Measurements from ENCODE around the gene DTD1.
"Not testable (repeated sequence)": the region's sequence is repeated elsewhere in the genome, so short reads cannot be mapped to it uniquely, and the experiment has no call there.

DTD1 gene

GRCh38 chr20:18739751-18740166, 151.9 kb downstream of the DTD1 start:
- DNase-seq (ENCODE audit: low spot score), result no peak

DNA sequence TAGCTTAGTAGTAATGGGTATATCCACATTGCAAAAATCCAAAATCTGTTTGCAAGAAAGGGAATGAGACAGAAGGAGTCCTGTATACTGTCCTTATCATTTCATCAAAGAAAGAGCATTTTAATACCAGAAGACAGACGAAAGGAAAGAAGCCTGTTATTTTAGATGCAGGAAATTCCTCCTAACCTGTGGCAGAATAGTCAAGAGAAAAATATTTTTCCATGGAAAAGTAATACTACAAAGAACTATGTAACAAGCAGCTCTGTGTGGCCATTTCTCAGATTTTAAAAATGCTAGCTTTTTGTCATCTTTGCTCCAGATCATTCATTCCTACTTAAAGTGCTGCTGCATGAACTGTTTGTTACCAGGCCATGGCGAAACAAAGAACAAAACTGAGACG, 152.9 kb downstream of the DTD1 start:
- no peak for DNase-seq (ENCODE audit: low spot score)

DNA sequence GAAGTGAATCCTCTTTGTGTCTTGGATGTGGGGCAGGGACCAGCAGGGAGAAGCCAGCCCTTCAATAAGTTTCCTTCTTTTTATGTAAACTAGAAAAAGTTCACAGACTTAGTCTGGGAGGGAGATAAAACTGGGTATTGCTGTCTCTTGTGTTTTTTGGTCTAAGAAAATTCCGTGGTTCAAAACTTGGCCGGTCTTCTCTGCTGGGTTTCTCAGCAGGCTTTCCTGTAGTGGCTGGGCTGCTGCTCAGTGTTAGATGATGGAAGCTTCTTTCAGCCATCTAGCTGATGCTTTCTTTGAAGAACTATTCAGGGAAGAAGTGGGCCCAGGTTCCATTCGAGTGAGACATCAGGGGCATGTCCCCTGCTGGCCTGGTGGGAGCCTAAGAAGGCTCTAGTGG, 155.0 kb downstream of the DTD1 start:
- DNase-seq (ENCODE audit: low spot score), result no peak

DNA sequence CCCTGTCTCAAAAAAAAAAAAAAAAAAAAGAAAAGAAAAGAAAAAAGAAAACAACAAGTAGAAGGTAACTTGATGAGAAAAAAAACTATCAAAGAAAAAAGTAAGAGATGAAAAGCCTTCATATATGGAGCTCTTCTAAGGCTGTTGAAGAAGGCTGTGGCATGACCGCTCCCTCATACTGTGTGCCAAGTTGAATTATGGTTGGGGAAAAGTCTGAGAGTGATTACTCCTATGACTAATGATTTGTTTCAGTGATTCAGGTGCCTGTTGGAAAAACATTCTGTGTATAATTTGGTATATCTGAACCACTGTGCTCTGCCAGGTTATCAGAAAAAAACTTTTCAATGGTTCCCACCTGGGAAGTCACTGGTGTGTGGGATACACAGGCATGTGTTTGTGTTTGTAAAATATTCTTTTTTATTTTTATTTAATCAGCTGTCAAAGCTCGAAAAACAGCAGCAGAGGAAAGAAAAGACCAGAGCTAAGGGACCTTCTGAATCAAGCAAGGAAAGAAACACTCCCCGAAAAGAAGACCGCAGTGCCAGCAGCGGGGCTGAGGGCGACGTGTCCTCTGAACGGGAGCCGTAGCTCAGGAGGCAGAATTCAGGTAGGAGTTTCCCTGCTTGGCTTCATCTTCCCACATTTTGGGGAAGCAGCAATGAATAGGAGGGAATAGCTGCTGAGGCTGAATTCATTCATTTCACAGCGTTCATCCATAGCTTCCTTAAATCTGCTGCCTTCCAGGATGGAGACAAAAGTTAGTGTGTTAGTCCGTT, 156.0 kb downstream of the DTD1 start:
- DNase-seq (ENCODE audit: low spot score), result no peak

- DNase-seq (ENCODE audit: low spot score), result no peak
Observed at GRCh38 chr20:18747090-18747489, 159.2 kb downstream of the DTD1 start.

DNA sequence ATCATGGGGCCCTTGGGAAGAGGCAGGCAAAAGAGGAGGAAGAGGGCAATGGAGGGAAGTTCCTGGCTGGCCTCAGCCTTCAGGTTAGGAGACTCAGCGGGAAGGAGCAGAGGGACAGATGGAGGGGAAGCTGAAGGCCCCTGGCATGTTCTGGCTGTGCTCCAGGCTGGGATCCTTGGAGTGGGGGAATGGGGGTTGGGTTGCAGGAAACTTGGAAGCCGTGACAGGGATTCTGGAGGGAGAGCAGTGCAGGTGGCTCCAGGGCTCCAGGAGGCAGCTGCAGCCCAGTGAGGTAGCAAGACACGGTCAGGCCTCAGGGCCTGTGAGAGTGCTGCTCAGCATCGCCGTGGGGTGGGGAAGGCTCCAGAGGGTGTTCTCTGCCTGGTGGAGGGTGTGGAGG, 161.1 kb downstream of the DTD1 start:
- DNase-seq (ENCODE audit: low spot score), result no peak

DNA sequence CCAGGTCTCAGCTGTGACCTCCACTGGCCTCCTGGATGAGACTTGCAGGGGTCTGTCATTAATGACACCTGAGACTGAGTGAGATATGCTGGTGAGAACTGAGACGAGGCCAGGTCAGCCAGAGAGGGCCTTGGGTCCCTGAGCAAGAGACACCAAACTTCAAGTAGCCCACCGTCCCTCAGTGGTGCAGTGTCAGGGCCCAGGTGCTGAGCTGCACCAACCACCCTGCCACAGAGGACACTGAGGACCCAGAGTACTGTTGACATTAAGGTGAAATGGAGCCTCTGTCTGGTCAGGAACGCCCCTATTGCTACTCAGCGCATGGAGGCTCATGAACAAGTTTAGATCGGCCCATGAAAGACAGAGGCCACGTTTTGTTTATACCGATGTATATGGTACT, 161.7 kb downstream of the DTD1 start:
- no peak for DNase-seq (ENCODE audit: low spot score)

- DNase-seq (ENCODE audit: low spot score), result no peak
Observed at GRCh38 chr20:18750735-18751134, 162.9 kb downstream of the DTD1 start.

DNA sequence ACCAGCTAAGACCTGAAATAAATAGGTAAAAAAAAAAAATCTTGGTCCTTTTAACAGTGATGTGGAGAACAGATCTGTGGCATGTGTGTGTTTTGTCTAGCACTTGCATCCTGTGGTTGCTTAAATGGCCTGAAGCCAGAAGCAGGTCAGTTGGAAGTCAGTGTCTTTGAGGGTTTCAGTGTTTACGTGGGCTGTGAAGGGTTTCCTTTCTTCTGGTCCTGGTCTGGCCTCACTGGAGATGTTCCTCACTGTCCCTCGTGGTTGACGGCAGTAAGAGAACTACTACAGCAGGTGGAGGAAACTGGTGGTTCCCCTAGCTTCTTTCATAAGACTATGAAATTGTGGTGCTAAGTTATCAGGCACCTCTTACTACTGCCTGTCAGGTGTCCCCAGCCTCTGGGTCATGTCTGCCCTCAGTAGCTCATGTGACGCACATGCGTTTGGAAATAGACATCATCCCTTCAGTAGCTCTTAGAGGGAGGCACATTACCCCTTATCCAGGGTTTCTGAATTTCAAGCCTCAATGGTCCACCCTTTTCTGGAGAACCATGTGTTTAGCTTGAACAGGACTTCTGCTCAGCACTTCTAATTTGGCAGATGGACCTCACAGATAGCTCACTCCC, 166.3 kb downstream of the DTD1 start:
- no peak for DNase-seq (ENCODE audit: low spot score)

GRCh38 chr20:18754653-18755045, 166.8 kb downstream of the DTD1 start:
- no peak for DNase-seq (ENCODE audit: low spot score)

GRCh38 chr20:18760852-18761251, 173.0 kb downstream of the DTD1 start:
- DNase-seq (ENCODE audit: low spot score), result not testable (repeated sequence)

DNA sequence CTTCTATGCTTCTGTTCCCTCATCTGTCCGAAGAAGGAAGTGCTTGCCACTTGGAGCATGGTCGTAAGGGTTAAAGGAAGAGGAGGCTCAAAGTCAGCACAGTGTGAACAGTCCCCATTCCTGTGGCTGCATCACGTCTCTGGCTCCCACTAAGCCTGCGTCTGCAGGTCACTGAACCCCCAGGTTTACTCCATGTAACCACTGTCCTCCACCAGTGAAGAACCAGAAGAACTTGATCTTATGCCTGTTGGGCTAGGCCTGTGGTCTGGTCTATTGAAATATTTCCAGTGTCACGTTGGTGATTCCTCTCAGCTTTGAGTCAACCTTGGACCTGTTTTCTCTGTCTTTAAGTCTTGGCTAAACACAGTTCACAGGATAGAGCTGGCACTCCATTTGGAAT, 179.8 kb downstream of the DTD1 start:
- no peak for DNase-seq (ENCODE audit: low spot score)

DNA sequence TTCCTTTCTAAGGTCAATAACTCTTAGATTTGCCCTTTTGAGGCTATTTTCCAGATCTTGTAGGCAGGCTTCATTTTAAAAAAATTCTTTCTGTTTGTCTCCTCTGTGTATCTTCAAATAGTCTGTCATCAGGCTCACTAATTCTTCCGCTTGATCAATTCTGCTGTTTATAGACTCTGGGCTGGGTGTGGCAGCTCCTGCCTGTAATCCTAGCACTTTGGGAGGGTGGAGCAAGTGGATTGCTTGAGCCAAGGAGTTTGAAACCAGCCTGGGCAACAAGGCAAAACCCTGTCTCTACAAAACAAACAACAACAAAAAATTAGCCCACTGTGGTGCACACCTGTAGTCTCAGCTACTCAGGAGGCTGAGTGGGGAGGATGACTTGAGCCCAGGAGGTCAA, 185.7 kb downstream of the DTD1 start:
- no peak for DNase-seq (ENCODE audit: low spot score)

DNA sequence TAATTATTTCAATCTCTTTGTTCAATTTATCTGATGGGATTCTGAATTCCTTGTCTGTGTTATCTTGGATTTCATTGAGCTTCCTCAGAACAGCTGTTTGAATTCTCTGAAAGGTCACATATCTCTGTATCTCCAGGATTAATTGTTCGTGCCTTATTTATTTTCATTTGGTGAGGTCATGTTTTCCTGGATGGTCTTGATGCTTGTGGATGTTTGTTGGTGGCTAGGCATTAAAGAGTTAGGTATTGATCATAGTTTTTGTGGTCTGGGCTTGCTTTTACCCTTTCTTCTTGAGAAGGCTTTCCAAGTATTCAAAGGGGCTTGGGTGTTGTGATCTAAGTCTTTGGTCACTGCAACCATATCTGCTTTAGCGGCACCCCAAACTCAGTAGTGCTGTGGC, 186.4 kb downstream of the DTD1 start:
- DNase-seq (ENCODE audit: low spot score), result no peak

GRCh38 chr20:18775633-18776032, 187.8 kb downstream of the DTD1 start:
- no peak for DNase-seq (ENCODE audit: low spot score)

DNA sequence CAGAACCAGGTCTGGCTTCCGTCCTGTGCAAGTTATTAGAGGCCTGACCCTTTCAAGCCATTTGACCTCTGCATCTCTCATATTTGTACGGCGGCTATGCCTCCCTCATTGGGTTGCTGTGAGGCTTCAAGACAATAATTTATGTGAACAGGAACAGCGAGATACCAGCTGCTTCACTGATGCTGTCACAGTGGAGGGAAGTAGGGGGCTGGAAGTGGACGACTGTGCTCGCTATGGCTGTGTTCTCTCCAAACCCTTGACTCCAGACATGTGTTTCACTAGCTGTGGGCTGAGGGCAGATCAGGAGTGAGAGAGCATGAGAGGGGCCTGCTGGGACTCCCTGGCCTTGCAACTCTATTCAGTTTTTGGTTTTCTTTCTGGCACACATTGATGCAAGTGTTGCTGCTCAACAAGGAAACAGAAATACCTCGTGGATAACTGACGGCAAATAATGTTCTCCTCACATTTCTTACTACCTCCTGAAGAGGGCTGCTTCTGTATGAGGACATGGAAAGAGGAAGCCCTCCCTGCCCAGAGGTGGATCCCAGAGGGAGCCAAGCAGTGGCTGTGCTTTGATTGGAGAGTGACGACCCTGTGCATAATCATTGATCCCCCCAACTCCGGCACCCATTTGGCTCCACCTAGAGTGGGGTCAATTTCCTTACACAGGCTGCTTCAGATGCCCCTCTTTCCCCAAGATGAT, 191.0 kb downstream of the DTD1 start:
- no peak for DNase-seq (ENCODE audit: low spot score)

- no peak for DNase-seq (ENCODE audit: low spot score)
Observed at GRCh38 chr20:18780385-18781130, 192.7 kb downstream of the DTD1 start.

DNA sequence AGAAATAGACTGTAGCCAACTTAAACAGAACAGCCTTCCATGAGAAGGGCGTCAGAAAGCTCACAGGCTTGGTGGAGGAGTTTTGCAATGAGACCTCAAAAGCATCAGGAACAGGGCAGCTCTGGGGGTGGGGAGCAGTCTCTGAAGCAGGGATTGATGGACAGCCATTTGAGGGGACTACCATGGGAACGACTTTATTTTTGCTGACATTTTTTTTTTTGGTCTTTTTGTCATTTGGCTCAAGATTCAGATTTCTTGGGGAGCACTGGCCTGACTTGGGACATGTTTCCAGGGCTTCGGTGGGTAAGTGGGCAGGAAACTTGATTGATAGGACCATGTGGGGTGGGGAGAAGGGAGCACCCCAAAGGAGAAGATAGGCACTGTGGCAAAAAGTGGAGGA, 193.7 kb downstream of the DTD1 start:
- DNase-seq (ENCODE audit: low spot score), result no peak

DNA sequence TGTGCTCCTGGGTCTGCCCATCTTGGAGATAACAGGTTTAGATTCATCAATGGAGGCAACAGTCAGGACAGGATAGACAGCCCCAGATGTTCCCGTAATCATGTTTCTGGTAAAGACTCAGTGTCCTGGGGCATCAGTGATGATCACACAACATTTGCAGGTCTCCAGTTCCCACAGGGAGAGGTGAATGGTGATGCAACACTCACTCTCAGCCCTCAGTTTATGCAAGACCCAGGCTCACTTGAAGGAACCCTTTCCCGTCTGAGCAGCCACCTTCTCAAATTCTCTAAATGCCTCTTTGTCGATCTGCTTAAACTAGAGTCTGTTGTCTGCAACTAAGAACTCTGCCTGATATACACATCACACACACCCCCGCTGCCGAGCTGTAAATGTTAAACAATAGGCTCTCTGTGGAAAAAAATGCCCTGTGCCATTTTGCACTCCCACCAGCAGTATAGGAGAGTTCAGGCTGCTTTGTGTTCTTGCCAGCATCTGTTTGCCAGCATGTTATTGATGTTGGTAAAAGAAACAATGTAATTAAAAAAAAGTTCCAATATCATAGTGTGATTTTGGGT, 195.6 kb downstream of the DTD1 start:
- no peak for DNase-seq (ENCODE audit: low spot score)

GRCh38 chr20:18787046-18787445, 199.2 kb downstream of the DTD1 start:
- not testable (repeated sequence) for DNase-seq (ENCODE audit: low spot score)

DNA sequence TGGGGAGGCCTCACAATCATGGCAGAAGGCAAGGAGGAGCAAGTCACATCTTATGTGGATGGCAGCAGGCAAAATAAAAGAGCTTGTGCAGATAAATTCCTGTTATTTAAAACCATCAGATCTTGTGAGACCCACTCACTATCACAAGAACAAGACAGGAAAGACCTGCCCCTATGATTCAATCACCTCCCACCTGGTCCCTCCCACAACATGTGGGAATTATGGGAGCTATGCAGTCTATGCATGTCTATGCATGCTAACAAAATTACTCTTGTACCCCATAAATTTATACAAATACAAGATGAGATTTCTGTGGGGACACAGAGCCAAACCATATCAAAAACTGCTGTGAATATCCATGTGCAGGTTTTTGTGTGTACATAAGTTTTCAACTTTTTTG, 200.2 kb downstream of the DTD1 start:
- DNase-seq (ENCODE audit: low spot score), result no peak

- no peak for DNase-seq (ENCODE audit: low spot score)
Observed at GRCh38 chr20:18790787-18791186, 202.9 kb downstream of the DTD1 start.

All from hematopoietic multipotent progenitor cell treated with erythropoietin and hydrocortisone succinate and interleukin-3 and kit ligand, for 17 days (in vitro differentiated cells).